Pulmonary artery endothelial cell (primary cell): ENCODE data around the gene FOXRED2. TPM values are rescaled to one million over a fixed set of nuclear protein-coding genes. Genes with fewer than 3 reads are reported as not detected.
"Not testable (repeated sequence)": the region's sequence is repeated elsewhere in the genome, so short reads cannot be mapped to it uniquely, and the experiment has no call there.

ENCODE experiments used
- DNase-seq: peaks from one replicate; pipeline ENCODE4 v3.0.0-alpha.2; 2011; ENCODE audit warnings: low read depth, low spot score
- total RNA-seq: library from RNA; depleted of rRNA; stranded (reverse); fragments of >200 nt; gene quantifications from 2 replicates; pipeline ENCODE4 v1.2.3, GENCODE V29; 2014

FOXRED2 gene
- total RNA-seq, 1 donor from 2014 or later: 4.9 TPM

DNA sequence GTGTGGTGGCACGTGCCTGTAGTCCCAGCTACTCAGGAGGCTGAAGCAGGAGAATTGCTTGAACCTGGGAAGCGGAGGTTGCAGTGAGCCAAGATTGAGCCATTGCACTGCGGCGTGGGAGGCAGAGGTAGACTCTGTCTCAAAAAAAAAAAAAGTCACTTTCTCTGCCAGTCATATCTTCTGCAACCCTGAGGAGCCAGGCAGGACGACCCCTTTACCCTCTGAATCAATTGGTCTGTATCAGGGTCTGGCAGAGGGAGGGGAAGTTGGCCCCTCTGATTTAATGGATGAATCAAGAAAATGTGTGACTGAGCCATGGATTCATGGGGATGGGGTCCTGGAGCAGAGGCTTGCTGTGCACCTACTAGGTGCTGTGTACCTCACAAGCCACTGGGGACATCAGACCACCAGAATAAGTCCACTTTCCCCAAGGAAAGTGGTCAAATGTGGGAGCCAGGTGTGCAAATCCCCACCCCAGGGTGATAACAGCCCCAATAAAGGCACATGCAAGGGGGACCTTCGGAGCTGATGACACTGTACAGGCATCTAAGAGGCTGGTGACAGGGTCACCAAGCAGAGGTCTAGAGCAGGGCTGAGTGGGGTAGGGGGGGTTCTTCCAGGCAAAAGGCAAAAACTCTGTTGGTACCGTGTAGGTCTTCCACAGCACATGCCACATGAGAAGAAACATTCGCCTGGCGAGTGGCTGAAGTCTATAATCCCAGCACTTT lies 54.4 kb downstream of the FOXRED2 start:
- DNase-seq: no peak

DNA sequence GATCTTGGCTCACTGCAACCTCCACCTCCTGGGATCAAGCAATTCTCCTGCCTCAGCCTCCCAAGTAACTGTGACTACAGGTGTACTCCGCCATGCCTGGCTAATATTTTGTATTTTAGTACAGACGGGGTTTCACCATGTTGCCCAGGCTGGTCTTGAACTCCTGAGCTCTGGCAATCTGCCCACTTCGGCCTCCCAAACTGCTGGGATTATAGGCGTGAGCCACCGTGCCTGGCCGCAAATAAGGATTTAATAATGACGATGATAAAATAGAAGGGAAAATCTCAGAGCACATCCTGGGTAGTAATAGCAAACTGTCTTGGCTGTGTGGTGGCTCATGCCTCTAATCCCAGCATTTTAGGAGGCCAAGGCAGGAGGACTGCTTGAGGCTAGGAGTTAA lies 55.9 kb downstream of the FOXRED2 start:
- DNase-seq: not testable (repeated sequence)

DNA sequence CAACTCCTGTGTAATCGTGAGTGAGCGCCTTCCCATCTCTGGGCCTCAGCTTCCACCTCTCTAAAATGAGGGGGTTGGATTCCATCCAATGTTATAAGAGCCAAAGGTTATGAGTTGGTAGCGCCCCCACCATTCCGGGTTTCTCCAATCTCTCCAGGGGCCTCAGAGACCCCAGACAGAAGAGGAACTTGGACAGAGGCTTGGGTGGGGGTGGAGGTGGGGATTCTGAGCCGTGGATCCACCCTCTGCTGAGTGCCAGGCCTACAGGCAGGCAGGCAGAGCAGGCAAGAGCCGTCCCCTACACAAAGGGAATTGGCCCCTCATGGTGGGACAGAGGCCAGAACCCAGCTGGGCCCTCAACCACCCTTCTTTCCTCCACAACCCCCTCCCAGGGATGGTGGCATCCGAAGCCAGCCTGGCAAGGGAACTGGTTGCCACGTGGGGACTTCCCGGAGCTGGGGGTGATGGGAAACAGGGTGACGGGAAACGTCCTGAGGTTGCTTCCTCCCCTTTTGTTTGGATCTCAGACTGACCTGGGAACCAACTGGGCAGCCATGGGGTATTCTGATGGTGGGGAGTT lies 57.2 kb downstream of the FOXRED2 start:
- no peak for DNase-seq

DNA sequence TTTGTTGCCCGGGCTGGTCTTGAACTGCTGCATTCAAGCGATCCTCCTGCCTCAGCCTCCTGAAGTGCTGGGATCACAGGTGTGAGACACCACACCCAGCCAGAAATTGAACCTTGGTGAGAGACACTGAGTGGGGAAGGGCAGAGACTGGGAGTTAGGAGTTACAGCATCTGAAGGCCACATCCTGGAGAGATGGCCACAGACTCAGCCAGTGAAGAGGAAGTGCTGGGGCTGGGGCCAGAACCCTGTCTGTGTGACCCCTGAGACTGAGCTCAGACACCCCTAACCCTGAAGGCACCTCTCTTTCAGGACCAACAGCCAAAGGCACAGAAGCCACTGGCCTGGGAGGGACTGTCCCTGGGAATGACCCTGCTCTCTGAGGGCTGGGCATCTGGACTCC lies 59.2 kb downstream of the FOXRED2 start:
- DNase-seq: no peak

DNA sequence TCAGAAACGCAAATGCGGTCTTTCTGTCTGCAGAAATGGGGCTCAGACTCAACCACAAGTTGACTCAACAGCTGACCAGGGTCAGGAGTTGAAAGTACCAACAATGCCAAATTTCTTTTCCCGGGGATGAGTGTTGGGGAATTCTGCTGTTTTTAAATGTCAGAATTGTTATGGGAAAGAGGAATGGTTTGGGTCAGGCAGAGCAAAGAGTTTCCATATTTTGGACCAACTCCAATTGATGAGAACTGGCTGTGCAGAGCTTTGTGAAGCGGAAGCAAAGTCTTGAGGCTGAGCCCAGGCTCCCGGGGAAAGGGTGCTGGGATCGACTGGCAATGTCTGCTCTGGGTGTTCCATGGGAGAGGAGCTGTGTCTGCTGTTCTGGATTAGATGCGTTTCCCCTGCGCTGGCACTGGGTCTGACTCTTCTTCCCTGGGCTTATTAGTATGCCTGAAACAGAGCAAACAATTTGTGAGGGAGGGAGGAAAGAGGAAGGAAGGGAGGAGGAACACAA lies 61.6 kb downstream of the FOXRED2 start:
- no peak for DNase-seq

DNA sequence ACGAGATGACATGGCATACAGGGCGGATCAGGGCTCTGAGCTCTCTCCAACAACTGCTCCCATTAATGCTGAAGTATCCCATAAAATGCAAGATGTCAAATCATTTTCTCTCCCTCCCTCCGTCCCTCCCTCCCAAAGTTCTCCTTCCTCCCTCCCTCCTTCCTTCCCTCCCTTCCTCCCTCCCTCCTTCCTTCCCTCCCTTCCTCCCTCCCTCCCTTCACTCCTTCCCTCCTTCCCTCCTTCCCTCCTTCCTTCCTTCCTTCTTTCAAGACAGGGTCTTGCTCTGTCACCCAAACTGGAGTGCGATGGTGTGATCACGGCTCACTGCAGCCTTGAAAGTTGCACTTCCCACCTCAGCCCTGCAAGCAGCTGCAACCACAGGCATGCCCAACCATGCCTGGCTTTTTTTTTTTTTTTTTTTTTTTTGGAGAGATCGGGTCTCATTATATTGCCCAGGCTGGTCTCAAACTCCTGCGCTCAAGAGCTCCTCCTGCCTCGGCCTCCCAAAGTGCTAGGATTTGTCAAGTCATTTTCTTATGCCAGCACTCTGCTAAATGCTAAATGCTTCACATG lies 63.6 kb downstream of the FOXRED2 start:
- DNase-seq: no peak

DNA sequence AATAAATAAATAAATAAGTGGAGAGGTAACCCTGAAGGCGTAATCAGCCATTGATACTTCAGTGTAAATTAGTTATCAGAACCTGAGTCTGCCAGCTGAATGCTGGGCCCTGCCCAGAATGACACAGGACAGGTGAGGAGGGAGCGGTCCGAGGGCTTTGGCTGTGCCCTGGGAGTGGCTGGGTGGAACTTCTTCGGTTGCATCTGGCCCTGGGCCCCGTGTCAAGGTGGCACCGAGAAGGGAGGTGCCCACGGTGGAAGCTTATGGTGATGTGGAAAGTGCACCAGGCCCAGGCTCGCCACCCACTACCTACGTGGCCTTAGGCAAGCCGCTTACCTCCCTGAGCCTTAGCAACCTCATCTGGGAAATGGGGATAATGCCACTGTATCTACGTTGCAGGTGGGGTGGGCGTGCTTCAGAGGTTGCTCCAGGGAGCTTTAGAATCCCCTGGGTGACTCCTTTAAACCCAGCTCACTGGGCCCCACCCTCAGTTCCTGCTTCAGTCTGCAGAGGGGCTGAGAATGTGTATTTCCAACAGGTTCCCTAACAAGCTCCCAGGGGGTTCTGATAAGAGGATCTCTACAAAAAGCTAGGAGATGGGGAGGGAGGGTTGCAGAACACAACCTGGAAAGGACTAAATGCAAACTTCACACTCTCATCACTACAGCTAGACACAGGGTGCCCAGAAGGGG lies 64.2 kb downstream of the FOXRED2 start:
- no peak for DNase-seq

DNA sequence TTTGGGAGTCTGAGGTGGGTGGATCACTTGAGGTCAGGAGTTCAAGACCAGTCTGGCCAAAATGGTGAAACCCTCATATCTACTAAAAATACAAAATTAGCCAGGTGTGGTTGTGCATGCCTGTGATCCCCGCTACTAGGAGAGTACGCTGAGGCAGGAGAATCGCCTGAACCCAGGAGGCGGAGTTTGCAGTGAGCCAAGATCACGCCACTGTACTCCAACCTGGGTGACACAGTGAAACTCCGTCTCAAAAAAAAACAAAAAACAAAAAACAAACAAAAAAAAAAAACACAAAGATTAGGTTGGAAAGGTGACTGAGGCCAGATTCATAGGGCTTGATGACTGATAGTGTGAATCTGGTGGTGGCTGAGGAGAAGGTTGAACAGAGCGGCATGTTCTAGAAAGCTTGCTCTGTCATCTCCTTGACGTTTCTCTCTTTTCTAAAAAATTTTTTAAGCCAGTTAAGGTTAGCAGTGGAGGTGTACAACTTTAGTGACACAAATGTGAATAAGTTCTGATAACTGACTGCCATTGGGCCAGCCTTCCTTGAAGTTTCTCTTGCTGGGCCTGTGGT lies 66.3 kb downstream of the FOXRED2 start:
- DNase-seq: no peak

DNA sequence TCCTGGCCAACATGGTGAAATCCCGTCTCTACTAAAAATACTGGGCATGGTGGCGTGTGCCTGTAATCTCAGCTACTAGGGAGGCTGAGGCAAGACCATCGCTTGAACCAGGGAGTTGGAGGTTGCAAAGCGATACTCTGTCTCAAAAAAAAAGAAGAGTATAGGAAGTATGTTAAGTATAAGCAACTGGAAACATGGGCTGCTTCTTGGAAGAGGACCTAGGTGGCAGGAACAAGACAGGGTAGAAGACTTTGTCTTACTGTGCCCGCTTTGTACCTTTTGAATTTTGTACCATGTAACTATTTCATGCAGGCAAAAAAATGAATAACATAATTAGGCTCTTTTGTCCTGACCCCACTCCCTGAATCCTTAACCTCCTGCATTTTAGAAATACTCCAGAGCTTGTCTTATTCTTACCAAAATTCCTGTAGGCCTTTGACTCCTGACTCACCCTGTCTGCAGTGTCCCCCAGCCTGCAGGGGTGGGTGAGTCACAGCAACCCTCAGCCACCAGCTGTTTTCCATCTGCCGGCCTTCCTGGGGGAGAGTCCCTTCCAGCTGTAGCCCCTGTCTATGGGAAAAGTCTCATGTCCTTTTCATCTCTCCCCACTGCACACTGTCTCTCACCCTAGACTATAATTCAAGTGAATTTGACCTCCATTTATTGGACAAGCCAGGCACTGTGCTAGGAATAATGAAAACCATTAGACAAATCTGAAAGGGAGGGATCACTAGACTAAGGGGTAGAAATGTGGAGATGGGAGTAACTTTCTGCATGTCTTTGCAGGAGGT lies 67.2 kb downstream of the FOXRED2 start:
- DNase-seq: no peak

Other genes starting within 250 kb of the FOXRED2 start
- 1,280 and 1,511 TPM in 2 replicates for gene MYH9, start 119.1 kb downstream of the FOXRED2 start, total RNA-seq
- 28.6 and 32.8 TPM in 2 replicates for gene TXN2, start 25.4 kb downstream of the FOXRED2 start, total RNA-seq
- 457 and 642 TPM in 2 replicates for gene EIF3D, start 22.1 kb upstream of the FOXRED2 start, total RNA-seq
- not detected in 2 replicates for gene CACNG2, start 196.7 kb upstream of the FOXRED2 start, total RNA-seq